VCaP (cell line): ENCODE data around the gene WDR90.

Source experiments
- H3K27ac ChIP-seq: fragments of 450-650 bp; 2 replicates; pipeline ENCODE4 v1.5.1; 2017
- CTCF ChIP-seq: fragments of 450-650 bp; conservative IDR thresholded peaks from 2 replicates; pipeline ENCODE4 v1.5.1; 2017; ENCODE audit warnings: mild to moderate bottlenecking, moderate library complexity

Gene WDR90

GRCh38 chr16:684961-685696 lies 36.0 kb downstream of the WDR90 start:
- peak overlapping the region; percentile 91 for H3K27ac ChIP-seq
- no peak for TF ChIP-seq CTCF

GRCh38 chr16:685967-686366 lies 36.8 kb downstream of the WDR90 start:
- peak; percentile 81 for TF ChIP-seq CTCF

GRCh38 chr16:686459-687260 lies 37.5 kb downstream of the WDR90 start:
- no peak for TF ChIP-seq CTCF
- H3K27ac ChIP-seq: peak overlapping the region; percentile 91

More at GRCh38 chr16:685967-686366, 36.8 kb downstream of the WDR90 start:
- peak overlapping the region; percentile 91 for H3K27ac ChIP-seq

GRCh38 chr16:687499-687898 lies 38.3 kb downstream of the WDR90 start:
- H3K27ac ChIP-seq: no peak overlapping the region
- TF ChIP-seq CTCF: no peak

- peak overlapping the region; percentile 74 for H3K27ac ChIP-seq
- no peak for TF ChIP-seq CTCF
Observed at GRCh38 chr16:689175-689897, 40.2 kb downstream of the WDR90 start.

GRCh38 chr16:691242-691641 lies 42.1 kb downstream of the WDR90 start:
- peak overlapping the region; percentile 74; the same call in 1 of the 2 replicates for H3K27ac ChIP-seq

GRCh38 chr16:692356-693108 lies 43.4 kb downstream of the WDR90 start:
- H3K27ac ChIP-seq: no peak overlapping the region
- TF ChIP-seq CTCF: no peak
